Mesenchymal stem cell (in vitro differentiated cells and primary cell): ENCODE data around the gene ZFP36L1.

ENCODE experiments used
- DNase-seq: peaks from one replicate; pipeline ENCODE4 v3.0.0-alpha.2; 2013
- H2AFZ ChIP-seq: one replicate; pipeline ENCODE4 v1.6.1; 2013; ENCODE audit warnings: low read depth, mild to moderate bottlenecking, control low read depth, inconsistent platforms, low read length, moderate library complexity
- H2AK5ac ChIP-seq: 2 replicates; pipeline ENCODE4 v1.6.1; 2013; ENCODE audit warnings: low read length, moderate library complexity, mild to moderate bottlenecking, inconsistent platforms; ENCODE audit not compliant: severe bottlenecking
- H2BK120ac ChIP-seq: one replicate; pipeline ENCODE4 v1.6.1; 2013; ENCODE audit warnings: low read depth, mild to moderate bottlenecking, inconsistent platforms, low read length, moderate library complexity
- H2BK12ac ChIP-seq, 2 experiments: one replicate each; pipeline ENCODE4 v1.6.1; 2013; ENCODE audit warnings: inconsistent platforms in 2 of 2, low read length in 2 of 2, mild to moderate bottlenecking in 2 of 2, moderate library complexity in 2 of 2, control low read depth in 1 of 2
- H2BK15ac ChIP-seq: one replicate; pipeline ENCODE4 v1.6.1; 2013; ENCODE audit warnings: mild to moderate bottlenecking, low read depth, inconsistent platforms; ENCODE audit not compliant: poor library complexity, severe bottlenecking
- H2BK5ac ChIP-seq: 2 replicates; pipeline ENCODE4 v1.6.1; 2013; ENCODE audit warnings: low read depth, mild to moderate bottlenecking, low read length, control low read depth, inconsistent platforms; ENCODE audit not compliant: poor library complexity, severe bottlenecking
- H3K14ac ChIP-seq, 2 experiments: one replicate each; pipeline ENCODE4 v1.6.1; 2013; ENCODE audit warnings: inconsistent platforms in 2 of 2, low read length in 2 of 2, control low read depth in 1 of 2, mild to moderate bottlenecking in 1 of 2, moderate library complexity in 1 of 2
- H3K18ac ChIP-seq, 2 experiments: one replicate each; pipeline ENCODE4 v1.6.1; 2013; ENCODE audit warnings: inconsistent platforms in 2 of 2, low read length in 2 of 2, control low read depth in 1 of 2, low read depth in 1 of 2, mild to moderate bottlenecking in 1 of 2
- H3K23ac ChIP-seq, 2 experiments: one replicate each; pipeline ENCODE4 v1.6.1; 2013; ENCODE audit warnings: inconsistent platforms in 2 of 2, low read length in 2 of 2, mild to moderate bottlenecking in 2 of 2, moderate library complexity in 2 of 2, control low read depth in 1 of 2
- H3K27ac ChIP-seq: 2 replicates; pipeline ENCODE4 v1.5.1; 2013; ENCODE audit warnings: mild to moderate bottlenecking, moderate library complexity, low read length, control low read depth, inconsistent platforms; ENCODE audit not compliant: poor library complexity, severe bottlenecking
- H3K27me3 ChIP-seq, 2 experiments: 2 replicates each; pipeline versions ENCODE4 v1.6.1 to v1.7.0; 2013; ENCODE audit warnings: low read length in 2 of 2, mild to moderate bottlenecking in 2 of 2, moderate library complexity in 2 of 2, control low read depth in 1 of 2, inconsistent platforms in 1 of 2; ENCODE audit not compliant: control insufficient read depth in 1 of 2, insufficient read depth in 1 of 2
- H3K36me3 ChIP-seq, 2 experiments: 2 replicates each; pipeline versions ENCODE4 v1.6.1 to v1.7.0; 2013; ENCODE audit warnings: low read length in 2 of 2, control low read depth in 1 of 2, inconsistent platforms in 1 of 2, low read depth in 1 of 2, mild to moderate bottlenecking in 1 of 2; ENCODE audit not compliant: insufficient read depth in 2 of 2, control insufficient read depth in 1 of 2
- H3K4ac ChIP-seq, 2 experiments: one replicate each; pipeline ENCODE4 v1.6.1; 2013; ENCODE audit warnings: inconsistent platforms in 2 of 2, low read length in 2 of 2, mild to moderate bottlenecking in 2 of 2, moderate library complexity in 2 of 2, control low read depth in 1 of 2, low read depth in 1 of 2
- H3K4me1 ChIP-seq: 2 replicates; pipeline ENCODE4 v1.6.1; 2013; ENCODE audit warnings: low read depth, low read length, control low read depth; ENCODE audit not compliant: control insufficient read depth, insufficient read depth
- H3K4me2 ChIP-seq: 2 replicates; pipeline ENCODE4 v1.6.1; 2013; ENCODE audit warnings: low read length, mild to moderate bottlenecking, inconsistent platforms; ENCODE audit not compliant: poor library complexity, severe bottlenecking
- H3K4me3 ChIP-seq, 2 experiments: 2 replicates each; pipeline versions ENCODE4 v1.5.1 to v1.7.0; 2013; ENCODE audit warnings: low read length in 2 of 2, mild to moderate bottlenecking in 2 of 2, control low read depth in 1 of 2, low read depth in 1 of 2; ENCODE audit not compliant: insufficient read depth in 1 of 2
- H3K79me1 ChIP-seq: replicated peaks from 2 replicates; pipeline ENCODE4 v1.6.1; 2013; ENCODE audit warnings: mild to moderate bottlenecking, control low read depth, low read length, inconsistent platforms; ENCODE audit not compliant: poor library complexity, severe bottlenecking
- H3K9ac ChIP-seq: 2 replicates; pipeline ENCODE4 v1.7.0; 2013; ENCODE audit warnings: mild to moderate bottlenecking, low read length, moderate library complexity
- H3K9me3 ChIP-seq: 2 replicates; pipeline ENCODE4 v1.7.0; 2013; ENCODE audit warnings: mild to moderate bottlenecking, low read length; ENCODE audit not compliant: control insufficient read depth
- H4K8ac ChIP-seq: one replicate; pipeline ENCODE4 v1.6.1; 2013; ENCODE audit warnings: inconsistent platforms, mild to moderate bottlenecking, low read length, moderate library complexity
- H4K91ac ChIP-seq: one replicate; pipeline ENCODE4 v1.6.1; 2013; ENCODE audit warnings: mild to moderate bottlenecking, low read length, inconsistent platforms
- WGBS: methylation state at CpG from one replicate; pipeline ENCODE4 v1.1.7; 2013; ENCODE audit warnings: mixed read lengths; 5-methylcytosine and 5-hydroxymethylcytosine counted together

Gene ZFP36L1

DNA sequence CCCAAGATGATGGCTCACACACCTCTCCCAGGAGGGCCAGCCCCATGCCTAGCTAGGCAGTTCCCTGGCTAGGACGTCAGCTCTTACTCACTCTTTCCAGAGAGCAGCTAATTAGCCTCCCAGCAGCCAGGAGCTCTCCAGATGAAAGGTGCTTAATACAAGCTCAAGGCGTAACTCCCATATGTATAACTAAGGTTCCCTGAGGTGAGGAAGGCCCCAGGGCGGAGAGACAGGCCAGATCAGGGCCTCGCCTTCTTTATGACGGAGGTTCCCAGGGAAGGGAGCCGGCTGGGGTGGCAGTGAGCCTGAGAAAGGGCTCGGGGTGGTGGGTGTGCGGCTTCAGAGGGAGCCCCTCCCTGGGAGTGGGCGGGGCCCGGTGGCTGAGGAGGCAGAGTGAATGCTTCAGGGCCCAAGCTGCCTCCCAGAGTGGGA, 26.4 kb upstream of the ZFP36L1 start:
- peak overlapping the region; percentile 49 for H3K9ac ChIP-seq
- H2BK120ac ChIP-seq, result peak overlapping the region; percentile 61
- peaks cover 45% of the 10 kb centered on the region for H3K4me1 ChIP-seq
- H3K4me3 ChIP-seq, result no peak overlapping the region
- H2BK15ac ChIP-seq, result peak overlapping the region; percentile 71
- no peak overlapping the region for H2AK5ac ChIP-seq
- H3K4me2 ChIP-seq, result no peak overlapping the region
- peak overlapping the region; percentile 24 to 37 for H3K18ac ChIP-seq
- peak overlapping the region; percentile 1 to 51 for H2BK12ac ChIP-seq
- no peak overlapping the region for H2BK5ac ChIP-seq
- peaks cover 10% of the 10 kb centered on the region for H3K79me1 ChIP-seq
- peak; percentile 70 for DNase-seq
- peak overlapping the region; percentile 26 to 41 for H3K4ac ChIP-seq
- H3K9me3 ChIP-seq, result no peaks in the 10 kb centered on the region
- WGBS, result 66% methylated on average over 10 of the region's 10 CpGs
- H3K27me3 ChIP-seq, result no peaks in the 10 kb centered on the region
- H2AFZ ChIP-seq, result no peak overlapping the region
- peak overlapping the region; percentile 43 for H4K91ac ChIP-seq
- no peak overlapping the region for H3K14ac ChIP-seq
- no peaks in the 10 kb centered on the region for H3K36me3 ChIP-seq
- H3K23ac ChIP-seq, result no peak overlapping the region
- H3K27ac ChIP-seq, result no peak overlapping the region
- peak overlapping the region; percentile 66 for H4K8ac ChIP-seq

DNA sequence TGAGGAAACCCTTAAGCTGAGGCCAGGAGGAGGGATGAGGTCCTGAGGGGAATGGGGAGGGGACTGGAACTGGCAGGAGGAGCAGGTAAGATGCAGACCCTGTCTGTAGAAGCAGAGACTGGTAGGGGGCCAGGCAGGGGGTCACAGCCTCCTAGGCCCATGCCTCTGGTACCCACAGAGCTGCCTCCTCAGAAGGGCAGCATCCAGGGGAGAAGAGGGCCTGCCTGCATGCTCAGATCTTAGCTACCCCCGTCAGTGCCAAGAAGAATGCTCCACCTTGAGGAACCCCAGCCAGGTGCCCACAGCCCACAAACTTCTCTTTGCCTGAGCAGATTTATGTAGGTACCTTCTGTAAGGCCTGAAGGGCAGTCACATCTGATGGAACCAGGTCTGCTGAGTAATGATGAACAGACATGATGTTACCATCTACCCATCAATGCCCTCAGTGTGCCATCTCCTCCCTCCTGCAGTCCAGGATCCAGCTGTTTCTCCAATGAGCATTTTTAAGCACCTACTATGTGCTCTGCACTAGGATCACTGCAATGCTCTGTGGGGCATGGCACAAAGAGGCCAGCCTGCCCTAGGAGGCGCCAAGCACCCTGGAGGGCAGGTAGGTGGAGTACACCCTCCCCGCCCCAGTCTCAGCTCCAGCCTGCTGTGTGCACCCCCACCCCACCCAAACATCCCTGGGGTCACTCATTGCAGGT, 24.8 kb upstream of the ZFP36L1 start:
- H3K27ac ChIP-seq, result no peak overlapping the region
- no peaks in the 10 kb centered on the region for H3K9me3 ChIP-seq
- H3K4ac ChIP-seq, result peak overlapping the region; percentile 57 to 81
- no peak for DNase-seq
- peak overlapping the region; percentile 48 for H2BK15ac ChIP-seq
- peak overlapping the region; percentile 91 for H3K9ac ChIP-seq
- no peaks in the 10 kb centered on the region for H3K27me3 ChIP-seq
- no peak overlapping the region for H3K4me3 ChIP-seq
- H4K8ac ChIP-seq, result peak overlapping the region; percentile 12
- H2BK120ac ChIP-seq, result no peak overlapping the region
- H4K91ac ChIP-seq, result peak overlapping the region; percentile 70
- H3K79me1 ChIP-seq, result peaks cover 20% of the 10 kb centered on the region
- peaks cover 45% of the 10 kb centered on the region for H3K4me1 ChIP-seq
- H3K36me3 ChIP-seq, result no peaks in the 10 kb centered on the region
- H2AK5ac ChIP-seq, result peak overlapping the region; percentile 86
- WGBS, result 100% methylated on average over 2 of the region's 3 CpGs
- H2AFZ ChIP-seq, result no peak overlapping the region
- no peak overlapping the region for H2BK5ac ChIP-seq
- H2BK12ac ChIP-seq, result peak overlapping the region; percentile 69 to 90
- H3K18ac ChIP-seq, result peak overlapping the region in 1 of 2 experiments; percentile 19
- no peak overlapping the region for H3K4me2 ChIP-seq
- H3K14ac ChIP-seq, result peak overlapping the region in 1 of 2 experiments; percentile 35
- H3K23ac ChIP-seq, result peak overlapping the region in 1 of 2 experiments; percentile 34

DNA sequence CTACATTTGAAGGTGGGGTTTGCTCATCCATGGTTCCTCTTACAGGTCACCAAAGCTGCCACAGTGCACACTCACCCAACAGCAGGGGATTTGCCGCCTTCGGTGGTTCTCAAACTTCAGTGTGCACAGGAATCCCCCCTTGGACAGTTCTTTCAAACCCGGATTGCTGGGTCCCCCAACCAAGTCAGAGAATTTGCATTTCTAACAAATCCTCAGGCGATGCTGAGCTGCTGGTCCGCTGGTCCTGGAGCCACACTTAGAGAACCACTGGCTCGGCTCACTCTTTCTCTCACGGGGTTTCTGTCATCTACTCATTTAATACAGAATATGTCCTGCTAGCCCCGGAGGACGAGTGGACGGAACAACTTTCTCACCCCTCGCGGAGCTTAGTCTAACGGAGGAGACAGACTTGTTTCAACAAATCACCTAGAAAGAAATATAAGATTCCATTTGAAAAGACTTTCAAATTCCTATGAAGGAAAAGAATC, 24.1 kb upstream of the ZFP36L1 start:
- Histone ChIP-seq H3K27me3 (no peaks in the 10 kb centered on the region), H3K27ac (peak overlapping the region; percentile 11), H2AK5ac (peak overlapping the region; percentile 79), H2BK120ac (peak overlapping the region; percentile 83), H2BK15ac (no peak overlapping the region), H3K9ac (peak overlapping the region; percentile 91), H4K91ac (peak overlapping the region; percentile 23), H3K79me1 (peaks cover 21% of the 10 kb centered on the region), H3K23ac (no peak overlapping the region), H3K4ac (peak overlapping the region; percentile 35 to 91), H3K18ac (peak overlapping the region; percentile 45 to 99), H3K4me3 (peak overlapping the region in 1 of 2 experiments; percentile 71), H3K14ac (no peak overlapping the region), H2BK12ac (peak overlapping the region; percentile 60 to 88), H4K8ac (peak overlapping the region; percentile 27), H3K4me2 (peak overlapping the region; percentile 24), H3K36me3 (no peaks in the 10 kb centered on the region), H2AFZ (peak overlapping the region; percentile 5), H2BK5ac (peak overlapping the region; percentile 33), H3K4me1 (peaks cover 46% of the 10 kb centered on the region), H3K9me3 (no peaks in the 10 kb centered on the region)
- WGBS, result 60% methylated on average over 10 of the region's 13 CpGs
- DNase-seq, result no peak

DNA sequence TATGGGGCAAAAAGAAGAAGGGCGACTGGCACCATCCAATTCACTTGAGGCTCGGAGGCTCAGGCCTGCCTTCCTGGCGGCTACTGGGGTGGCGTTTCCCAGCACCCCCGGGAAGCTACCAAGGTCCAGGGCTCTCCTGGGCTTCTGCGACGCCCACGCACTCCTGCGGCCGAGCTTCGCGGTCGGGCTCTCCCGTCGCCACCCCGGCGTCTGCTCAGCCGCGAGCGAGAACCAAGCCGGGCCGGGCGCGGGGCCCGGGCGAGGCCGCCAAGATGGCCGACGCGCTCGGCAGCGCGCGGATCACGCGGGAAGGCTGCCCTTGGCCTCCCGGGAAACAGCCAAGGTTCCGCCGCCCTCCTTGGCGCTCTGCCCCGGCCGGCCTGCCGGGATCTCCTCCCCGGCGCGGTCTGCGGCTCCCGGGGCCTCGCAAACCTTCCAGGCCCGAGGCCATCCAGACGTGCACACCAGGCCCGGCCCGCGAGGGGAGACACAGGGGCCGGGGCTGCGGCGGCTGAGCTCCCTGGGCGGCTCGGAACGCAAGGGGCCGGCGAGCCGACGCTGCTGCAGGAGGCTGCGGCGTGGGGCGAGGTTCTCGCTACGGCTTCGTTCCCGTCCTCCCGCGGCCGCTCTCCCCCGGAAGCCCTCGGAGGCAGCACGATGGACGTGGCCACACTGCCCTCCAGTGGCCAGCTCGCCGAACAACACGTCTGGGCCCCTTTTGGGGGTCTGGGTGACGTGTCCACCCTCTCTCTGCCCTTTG, 23.5 kb upstream of the ZFP36L1 start:
- peak overlapping the region; percentile 84 to 99 for H3K18ac ChIP-seq
- peak overlapping the region; percentile 99 for H4K8ac ChIP-seq
- H2BK5ac ChIP-seq, result peak overlapping the region; percentile 94
- peak overlapping the region; percentile 87 for H2BK15ac ChIP-seq
- H4K91ac ChIP-seq, result peak overlapping the region; percentile 99
- peak overlapping the region; percentile 31 for H2AFZ ChIP-seq
- peak overlapping the region in 1 of 2 experiments; percentile 79 for H3K23ac ChIP-seq
- peak overlapping the region; percentile 45 to 71 for H3K4me3 ChIP-seq
- H3K4ac ChIP-seq, result peak overlapping the region; percentile 11 to 100
- H2AK5ac ChIP-seq, result peak overlapping the region; percentile 46
- H3K14ac ChIP-seq, result peak overlapping the region in 1 of 2 experiments; percentile 94
- peaks cover 47% of the 10 kb centered on the region for H3K4me1 ChIP-seq
- WGBS, result 13% methylated on average over 68 of the region's 82 CpGs
- peak; percentile 91 for DNase-seq
- H3K9me3 ChIP-seq, result no peaks in the 10 kb centered on the region
- H3K36me3 ChIP-seq, result no peaks in the 10 kb centered on the region
- peak overlapping the region; percentile 91 for H3K9ac ChIP-seq
- H3K27me3 ChIP-seq, result no peaks in the 10 kb centered on the region
- H2BK12ac ChIP-seq, result peak overlapping the region; percentile 60 to 98
- peak overlapping the region; percentile 98 for H3K27ac ChIP-seq
- peak overlapping the region; percentile 76 for H3K4me2 ChIP-seq
- peaks cover 21% of the 10 kb centered on the region for H3K79me1 ChIP-seq
- peak overlapping the region; percentile 94 for H2BK120ac ChIP-seq
